Tibial nerve (tissue), 4 donors: ENCODE measurements around the gene DNM3. TPM values are rescaled to one million over a fixed set of nuclear protein-coding genes. Genes with fewer than 3 reads are reported as not detected.

Source experiments
- DNase-seq, 2 donors: peaks; one replicate each; pipeline ENCODE4 v3.0.0-alpha.2; 2019; ENCODE audit warnings: low spot score in 2 of 2
- H3K27ac ChIP-seq, 4 donors: fragments of 200-600 bp; sonication (generic) in 3 of 4; one replicate each; pipeline ENCODE4 v1.5.1; 2017 to 2019; ENCODE audit warnings: mild to moderate bottlenecking in 1 of 4
- H3K27me3 ChIP-seq, 2 donors: fragments of 200-600 bp; sonication (generic) in 1 of 2; one replicate each; pipeline versions ENCODE4 v1.5.1 to v1.6.0; 2017 to 2019
- H3K36me3 ChIP-seq, 3 donors: fragments of 200-600 bp; sonication (generic); one replicate each; pipeline ENCODE4 v1.5.1; 2018 to 2019
- H3K4me1 ChIP-seq, 4 donors: fragments of 200-600 bp; sonication (generic) in 3 of 4; one replicate each; pipeline ENCODE4 v1.5.1; 2017 to 2019
- H3K4me3 ChIP-seq, 4 donors: fragments of 200-600 bp; sonication (generic) in 3 of 4; one replicate each; pipeline ENCODE4 v1.5.1; 2017 to 2019; ENCODE audit warnings: mild to moderate bottlenecking in 1 of 4, moderate library complexity in 1 of 4
- H3K9me3 ChIP-seq, 4 donors: fragments of 200-600 bp; sonication (generic) in 3 of 4; one replicate each; pipeline ENCODE4 v1.5.1; 2017 to 2019
- CTCF ChIP-seq, 5 experiments: fragments of 200-600 bp in 3 of 5; fragments of 450-650 bp in 2 of 5; sonication (generic) in 3 of 5; IDR thresholded peaks; one replicate each; pipeline ENCODE4 v1.5.1; 2016 to 2019; ENCODE audit warnings: antibody characterized with exemption in 5 of 5, mild to moderate bottlenecking in 3 of 5, moderate library complexity in 2 of 5
- EP300 ChIP-seq, 2 donors: sonication (generic); formaldehyde crosslinking; IDR thresholded peaks; one replicate each; pipeline ENCODE4 v1.6.1; 2017; ENCODE audit warnings: antibody characterized with exemption in 2 of 2, mild to moderate bottlenecking in 1 of 2
- POLR2A ChIP-seq, 2 donors: fragments of 450-650 bp; IDR thresholded peaks; one replicate each; pipeline ENCODE4 v1.6.1; 2017; ENCODE audit warnings: antibody characterized with exemption in 2 of 2, mild to moderate bottlenecking in 2 of 2, moderate library complexity in 2 of 2
- WGBS, 2 donors: methylation state at CpG; one replicate each; pipeline ENCODE4 v1.1.5; 2018; 5-methylcytosine and 5-hydroxymethylcytosine counted together
- total RNA-seq, 4 donors: library from RNA; depleted of rRNA; stranded (reverse); fragments of >200 nt; gene quantifications; one replicate each; pipeline ENCODE4 v1.1.0, GENCODE V29; 2016

Gene DNM3
- total RNA-seq, 4 donors from 2014 or later: 9.8 to 15.3 (median 12.3) TPM

GRCh38 chr1:171800851-171801250 lies 40.4 kb upstream of the DNM3 start:
- TF ChIP-seq EP300 (IDR thresholded peaks at IDR 0.05): no peak
- no peak for TF ChIP-seq CTCF (IDR thresholded peaks at IDR 0.05)
- TF ChIP-seq POLR2A (IDR thresholded peaks at IDR 0.05): no peak
- Histone ChIP-seq H3K36me3 (peaks cover 0 to 29% (median 10%) of the 10 kb centered on the region in 3 donors), H3K4me1 (peaks cover 0 to 15% (median 0%) of the 10 kb centered on the region in 4 donors), H3K4me3 (no peak overlapping the region), H3K27me3 (no peaks in the 10 kb centered on the region), H3K9me3 (no peaks in the 10 kb centered on the region), H3K27ac (no peak overlapping the region)
- WGBS, 2 donors: 61 to 86% methylated on average over 3 of the region's 3 CpGs
- DNase-seq: no peak

GRCh38 chr1:171801487-171801891 lies 39.8 kb upstream of the DNM3 start:
- no peaks in the 10 kb centered on the region for H3K9me3 ChIP-seq
- peaks cover 0 to 15% (median 0%) of the 10 kb centered on the region in 4 donors for H3K4me1 ChIP-seq
- TF ChIP-seq CTCF (IDR thresholded peaks at IDR 0.05) (peak; percentile 69 to 80 (median 76)), POLR2A (IDR thresholded peaks at IDR 0.05) (no peak)
- H3K27ac ChIP-seq: no peak overlapping the region
- 4 to 5% methylated on average over 2 of the region's 2 CpGs for WGBS, 2 donors
- no peaks in the 10 kb centered on the region for H3K27me3 ChIP-seq
- H3K4me3 ChIP-seq: no peak overlapping the region
- DNase-seq: peak in 1 of 2 donors; percentile 32
- H3K36me3 ChIP-seq: peaks cover 0 to 22% (median 3%) of the 10 kb centered on the region in 3 donors

GRCh38 chr1:171802207-171802606 lies 39.1 kb upstream of the DNM3 start:
- Histone ChIP-seq H3K4me1 (peaks cover 0 to 15% (median 0%) of the 10 kb centered on the region in 4 donors), H3K36me3 (peaks cover 0 to 15% (median 0%) of the 10 kb centered on the region in 3 donors), H3K27ac (peak overlapping the region in 1 of 4 donors; percentile 4), H3K9me3 (no peaks in the 10 kb centered on the region), H3K27me3 (no peaks in the 10 kb centered on the region), H3K4me3 (no peak overlapping the region)
- TF ChIP-seq CTCF (IDR thresholded peaks at IDR 0.05) (peak in 1 of 5 experiments; percentile 8), POLR2A (IDR thresholded peaks at IDR 0.05) (no peak)
- WGBS, 2 donors: 79 to 90% methylated on average over 3 of the region's 3 CpGs
- DNase-seq: no peak

GRCh38 chr1:171803045-171803444 lies 38.3 kb upstream of the DNM3 start:
- Histone ChIP-seq H3K9me3 (no peaks in the 10 kb centered on the region), H3K36me3 (peaks cover 0 to 7% (median 0%) of the 10 kb centered on the region in 3 donors), H3K27me3 (no peaks in the 10 kb centered on the region), H3K4me1 (peaks cover 0 to 15% (median 0%) of the 10 kb centered on the region in 4 donors), H3K27ac (no peak overlapping the region), H3K4me3 (no peak overlapping the region)
- no peak for DNase-seq
- TF ChIP-seq POLR2A (IDR thresholded peaks at IDR 0.05) (no peak), CTCF (IDR thresholded peaks at IDR 0.05) (no peak), EP300 (IDR thresholded peaks at IDR 0.05) (no peak)
- 49 to 62% methylated on average over 2 of the region's 2 CpGs for WGBS, 2 donors

- Histone ChIP-seq H3K36me3 (peaks cover 0 to 2% (median 0%) of the 10 kb centered on the region in 3 donors), H3K27me3 (no peaks in the 10 kb centered on the region), H3K4me1 (peaks cover 0 to 15% (median 0%) of the 10 kb centered on the region in 4 donors), H3K4me3 (no peak overlapping the region), H3K27ac (no peak overlapping the region), H3K9me3 (no peaks in the 10 kb centered on the region)
- DNase-seq: no peak
- 92 to 95% methylated on average over 17 of the region's 17 CpGs for WGBS, 2 donors
- TF ChIP-seq POLR2A (IDR thresholded peaks at IDR 0.05) (no peak), EP300 (IDR thresholded peaks at IDR 0.05) (no peak), CTCF (IDR thresholded peaks at IDR 0.05) (no peak)
Measured at GRCh38 chr1:171803461-171804022, 37.8 kb upstream of the DNM3 start.
